ENCODE data around the gene ZIC5.

ZIC5 gene

GRCh38 chr13:99991828-99992775 is 20.5 kb upstream of the ZIC5 start:
- no peak for DNase-seq (ENCODE audit: low read depth in 1 of 2, low spot score in 1 of 2)
- TF ChIP-seq JUND (IDR thresholded peaks at IDR 0.05; ENCODE audit: low read depth) = no peak
- in situ Hi-C loops (cut with HindIII; ENCODE audit: low pct_unique_long_range_greater_than_20kb, low sequenced_read_pairs) = no loop called here

GRCh38 chr13:99991013-99991827 is 19.7 kb upstream of the ZIC5 start:
- in situ Hi-C loops (cut with HindIII; ENCODE audit: low pct_unique_long_range_greater_than_20kb, low sequenced_read_pairs) = no loop called here
- DNase-seq (ENCODE audit: low read depth in 1 of 2, low spot score in 1 of 2) = no peak

GRCh38 chr13:99990126-99990977 is 18.8 kb upstream of the ZIC5 start:
- DNase-seq (ENCODE audit: low read depth in 1 of 2, low spot score in 1 of 2) = no peak
- in situ Hi-C loops (cut with HindIII; ENCODE audit: low pct_unique_long_range_greater_than_20kb, low sequenced_read_pairs) = no loop called here
- TF ChIP-seq JUND (IDR thresholded peaks at IDR 0.05; ENCODE audit: low read depth) = no peak

More at GRCh38 chr13:99991013-99991827, 19.7 kb upstream of the ZIC5 start:
- TF ChIP-seq JUND (IDR thresholded peaks at IDR 0.05; ENCODE audit: low read depth) = no peak

- in situ Hi-C loops (cut with HindIII; ENCODE audit: low pct_unique_long_range_greater_than_20kb, low sequenced_read_pairs) = no loop called here
- no peak for DNase-seq (ENCODE audit: low read depth in 1 of 2, low spot score in 1 of 2)
- no peak for TF ChIP-seq JUND (IDR thresholded peaks at IDR 0.05; ENCODE audit: low read depth)
These were observed 17.9 kb upstream of the ZIC5 start for GRCh38 chr13:99989276-99990125.

DNA sequence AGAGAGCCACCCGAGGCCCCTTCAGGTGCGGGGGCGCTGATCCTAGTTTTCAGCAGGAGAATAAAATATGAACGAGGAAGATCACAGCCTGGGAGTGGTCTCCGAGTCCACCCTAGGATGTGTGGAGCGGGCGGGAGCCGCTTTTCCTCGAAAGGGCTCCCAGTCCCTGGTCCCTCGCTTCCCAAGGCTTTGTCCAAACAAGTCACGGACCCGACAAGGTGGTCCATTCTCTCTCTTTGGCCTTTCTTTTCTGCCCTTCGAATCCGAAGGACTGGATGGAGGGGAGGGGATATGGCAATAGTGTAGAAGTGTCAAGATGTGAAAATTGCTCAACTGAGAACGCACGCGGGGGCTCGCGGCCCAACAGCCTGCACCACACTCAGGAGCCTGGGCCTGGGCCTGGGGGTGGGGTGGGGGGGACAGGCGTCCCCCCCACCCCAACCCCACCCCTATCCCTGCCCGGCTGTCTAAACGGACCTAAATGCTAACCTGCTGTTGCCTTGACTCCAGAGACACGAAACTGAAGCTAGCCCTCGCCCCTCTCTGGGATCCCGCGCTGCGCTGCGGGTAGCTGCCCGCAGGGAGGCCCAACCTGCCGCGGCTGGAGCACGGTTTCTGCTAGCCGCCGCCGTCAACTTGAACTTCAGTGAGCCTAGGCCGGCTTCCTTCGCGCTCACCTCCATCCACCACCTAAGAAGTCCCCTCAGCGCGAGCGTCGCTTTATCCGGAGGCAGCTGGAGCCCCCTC is 17.1 kb upstream of the ZIC5 start:
- in situ Hi-C loops (cut with HindIII; ENCODE audit: low pct_unique_long_range_greater_than_20kb, low sequenced_read_pairs) = no loop called here
- DNase-seq (ENCODE audit: low read depth in 1 of 2, low spot score in 1 of 2) = no peak

GRCh38 chr13:99987154-99988019 is 15.8 kb upstream of the ZIC5 start:
- no peak for DNase-seq (ENCODE audit: low read depth in 1 of 2, low spot score in 1 of 2)
- in situ Hi-C loops (cut with HindIII; ENCODE audit: low pct_unique_long_range_greater_than_20kb, low sequenced_read_pairs) = no loop called here
- no peak for TF ChIP-seq JUND (IDR thresholded peaks at IDR 0.05; ENCODE audit: low read depth)

More for the DNA sequence above, 17.1 kb upstream of the ZIC5 start:
- TF ChIP-seq JUND (IDR thresholded peaks at IDR 0.05; ENCODE audit: low read depth) = no peak

DNA sequence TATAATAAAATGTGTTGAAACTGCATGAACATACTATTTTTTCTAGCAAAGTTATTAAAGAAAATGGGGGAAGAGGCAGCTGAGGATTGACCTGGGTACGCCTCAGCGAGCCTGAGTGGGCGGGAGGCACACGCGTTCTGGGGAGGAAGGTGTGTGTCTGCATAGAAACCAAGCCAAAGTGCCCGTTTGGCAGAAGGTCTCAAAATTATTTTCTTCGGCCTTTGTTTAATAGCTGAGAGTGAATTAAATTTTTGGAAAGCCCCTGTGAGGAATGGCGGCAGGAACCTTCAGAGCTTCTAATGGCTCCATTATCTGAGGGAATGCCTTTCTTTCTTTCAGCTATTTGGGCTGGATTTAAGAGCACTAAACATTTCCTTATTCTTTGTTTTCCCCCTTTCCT is 15.2 kb upstream of the ZIC5 start:
- in situ Hi-C loops (cut with HindIII; ENCODE audit: low pct_unique_long_range_greater_than_20kb, low sequenced_read_pairs) = no loop called here
- no peak for DNase-seq (ENCODE audit: low read depth in 1 of 2, low spot score in 1 of 2)
- TF ChIP-seq JUND (IDR thresholded peaks at IDR 0.05; ENCODE audit: low read depth) = no peak

GRCh38 chr13:99985886-99986527 is 14.4 kb upstream of the ZIC5 start:
- in situ Hi-C loops (cut with HindIII; ENCODE audit: low pct_unique_long_range_greater_than_20kb, low sequenced_read_pairs) = no loop called here
- TF ChIP-seq JUND (IDR thresholded peaks at IDR 0.05; ENCODE audit: low read depth) = no peak
- no peak for DNase-seq (ENCODE audit: low read depth in 1 of 2, low spot score in 1 of 2)

DNA sequence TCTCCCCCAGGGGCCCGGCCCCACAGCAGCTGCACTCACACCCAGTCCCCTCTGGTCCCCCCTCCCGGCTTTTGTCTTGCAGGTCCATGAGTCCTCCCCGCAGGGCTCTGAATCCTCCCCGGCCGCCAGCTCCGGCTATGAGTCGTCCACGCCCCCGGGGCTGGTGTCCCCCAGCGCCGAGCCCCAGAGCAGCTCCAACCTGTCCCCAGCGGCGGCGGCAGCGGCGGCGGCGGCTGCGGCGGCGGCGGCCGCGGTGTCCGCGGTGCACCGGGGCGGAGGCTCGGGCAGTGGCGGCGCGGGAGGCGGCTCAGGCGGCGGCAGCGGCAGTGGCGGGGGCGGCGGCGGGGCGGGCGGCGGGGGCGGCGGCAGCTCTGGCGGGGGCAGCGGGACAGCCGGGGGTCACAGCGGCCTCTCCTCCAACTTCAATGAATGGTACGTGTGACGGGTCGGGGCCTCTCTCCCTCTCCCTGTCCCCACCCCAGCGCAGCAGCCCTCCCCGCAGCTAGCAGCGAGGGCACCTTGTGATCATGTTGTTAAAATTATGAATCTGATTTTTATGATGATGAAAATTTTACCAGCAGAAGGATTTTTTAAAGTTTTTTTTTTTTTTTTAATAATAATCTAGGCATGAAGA is 13.8 kb upstream of the ZIC5 start:
- in situ Hi-C loops (cut with HindIII; ENCODE audit: low pct_unique_long_range_greater_than_20kb, low sequenced_read_pairs) = no loop called here
- DNase-seq (ENCODE audit: low read depth in 1 of 2, low spot score in 1 of 2) = no peak
- TF ChIP-seq JUND (IDR thresholded peaks at IDR 0.05; ENCODE audit: low read depth) = no peak

Data from T47D (cell line).